Dedifferentiated amniotic fluid mesenchymal stem cell (primary cell): ENCODE measurements around the gene C1orf21.

ENCODE experiments used
- DNase-seq: peaks from one replicate; pipeline ENCODE4 v3.0.0-alpha.2; 2016; ENCODE audit errors: extremely low spot score

C1orf21 gene

GRCh38 chr1:184513966-184514365, 127.1 kb downstream of the C1orf21 start:
- DNase-seq = peak; percentile 40

- DNase-seq = no peak
These were observed 127.6 kb downstream of the C1orf21 start for GRCh38 chr1:184514447-184514846.

GRCh38 chr1:184517130-184517529, 130.3 kb downstream of the C1orf21 start:
- no peak for DNase-seq

GRCh38 chr1:184518736-184519357, 132.0 kb downstream of the C1orf21 start:
- DNase-seq = no peak

- no peak for DNase-seq
These were observed 133.5 kb downstream of the C1orf21 start for GRCh38 chr1:184520336-184520735.

- no peak for DNase-seq
These were observed 137.4 kb downstream of the C1orf21 start for GRCh38 chr1:184524248-184524647.

- DNase-seq = no peak
These were observed 140.6 kb downstream of the C1orf21 start for GRCh38 chr1:184527402-184527801.

GRCh38 chr1:184530226-184530625, 143.4 kb downstream of the C1orf21 start:
- no peak for DNase-seq

GRCh38 chr1:184531296-184531695, 144.5 kb downstream of the C1orf21 start:
- no peak for DNase-seq

GRCh38 chr1:184532199-184532598, 145.4 kb downstream of the C1orf21 start:
- DNase-seq = no peak

- DNase-seq = no peak
These were observed 146.2 kb downstream of the C1orf21 start for GRCh38 chr1:184533049-184533448.

- no peak for DNase-seq
These were observed 147.1 kb downstream of the C1orf21 start for GRCh38 chr1:184533915-184534314.

GRCh38 chr1:184534690-184535089, 147.9 kb downstream of the C1orf21 start:
- no peak for DNase-seq

- DNase-seq = peak; percentile 22
These were observed 148.6 kb downstream of the C1orf21 start for GRCh38 chr1:184535191-184535970.

- no peak for DNase-seq
These were observed 149.6 kb downstream of the C1orf21 start for GRCh38 chr1:184536246-184536985.

GRCh38 chr1:184539580-184539979, 152.8 kb downstream of the C1orf21 start:
- DNase-seq = no peak

- no peak for DNase-seq
These were observed 154.8 kb downstream of the C1orf21 start for GRCh38 chr1:184541537-184542152.

GRCh38 chr1:184542291-184542690, 155.5 kb downstream of the C1orf21 start:
- no peak for DNase-seq

GRCh38 chr1:184545601-184546000, 158.8 kb downstream of the C1orf21 start:
- peak; percentile 68 for DNase-seq

GRCh38 chr1:184552446-184552845, 165.6 kb downstream of the C1orf21 start:
- no peak for DNase-seq

GRCh38 chr1:184553845-184554244, 167.0 kb downstream of the C1orf21 start:
- DNase-seq = no peak
